Fibroblast of lung (primary cell): Measurements from ENCODE around the gene DEPP1.
A peak's percentile ranks its signal among the peaks of the same experiment; 100 is the strongest.

Experiments used
- CTCF ChIP-seq, 2 donors: IDR thresholded peaks in 1 of 2; conservative IDR thresholded peaks in 1 of 2; 1 replicate in 1 of 2; 2 replicates in 1 of 2; pipeline ENCODE4 v1.5.1; 2011 to 2012; ENCODE audit warnings: low read length in 2 of 2, control low read depth in 1 of 2, inconsistent platforms in 1 of 2, low read depth in 1 of 2, mild to moderate bottlenecking in 1 of 2
- EZH2 ChIP-seq: IDR thresholded peaks from 2 replicates; pipeline ENCODE4 v1.5.1; 2012; ENCODE audit warnings: low read length, control low read depth, mild to moderate bottlenecking; ENCODE audit errors: missing control alignments

- no peak for TF ChIP-seq EZH2
- peak in 1 of 2 donors; percentile 27 for TF ChIP-seq CTCF (conservative IDR thresholded peaks at IDR 0.05 in 1 of 2, IDR thresholded peaks at IDR 0.05 in 1 of 2; ENCODE audit: low read depth in 1 of 2, low read length in 2 of 2)
Measured at GRCh38 chr10:45001381-45002148, 23.0 kb upstream of the DEPP1 start.
